Measurements from ENCODE around the gene KLK11. TPM values are rescaled to one million over a fixed set of nuclear protein-coding genes. Genes with fewer than 3 reads are reported as not detected.

The KLK11 gene
- polyA plus RNA-seq, 5 donors: 2.1 to 5.0 (median 3.6) TPM

DNA sequence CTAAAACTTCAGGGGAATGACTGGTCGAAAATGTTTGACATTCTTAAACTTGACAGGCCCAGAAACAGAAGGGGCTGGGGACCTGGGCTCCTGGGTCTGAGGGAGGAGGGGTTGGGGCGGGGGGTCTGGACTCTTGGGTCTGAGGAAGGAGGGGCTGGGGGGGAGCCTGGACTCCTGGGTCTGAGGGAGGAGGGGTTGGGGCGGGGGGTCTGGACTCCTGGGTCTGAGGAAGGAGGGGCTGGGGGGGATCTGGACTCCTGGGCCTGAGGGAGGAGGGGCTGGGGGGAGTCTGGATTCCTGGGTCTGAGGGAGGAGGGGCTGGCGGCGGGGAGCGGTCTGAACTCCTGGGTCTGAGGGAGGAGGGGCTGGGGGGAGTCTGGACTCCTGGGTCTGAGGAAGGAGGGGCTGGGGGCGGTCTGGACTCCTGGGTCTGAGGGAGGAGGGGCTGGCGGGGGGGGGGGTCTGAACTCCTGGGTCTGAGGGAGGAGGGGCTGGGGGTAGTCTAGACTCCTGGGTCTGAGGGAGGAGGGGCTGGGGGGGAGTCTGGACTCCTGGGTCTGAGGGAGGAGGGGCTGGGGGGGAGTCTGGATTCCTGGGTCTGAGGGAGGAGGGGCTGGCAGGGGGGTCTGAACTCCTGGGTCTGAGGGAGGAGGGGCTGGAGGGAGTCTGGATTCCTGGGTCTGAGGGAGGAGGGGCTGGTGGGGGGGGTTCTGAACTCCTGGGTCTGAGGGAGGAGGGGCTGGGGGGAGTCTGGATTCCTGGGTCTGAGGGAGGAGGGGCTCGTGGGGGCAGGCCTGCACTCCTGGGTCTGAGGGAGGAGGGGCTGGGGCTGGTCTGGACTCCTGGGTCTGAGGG, 51.5 kb downstream of the KLK11 start:
- no peak for DNase-seq

DNA sequence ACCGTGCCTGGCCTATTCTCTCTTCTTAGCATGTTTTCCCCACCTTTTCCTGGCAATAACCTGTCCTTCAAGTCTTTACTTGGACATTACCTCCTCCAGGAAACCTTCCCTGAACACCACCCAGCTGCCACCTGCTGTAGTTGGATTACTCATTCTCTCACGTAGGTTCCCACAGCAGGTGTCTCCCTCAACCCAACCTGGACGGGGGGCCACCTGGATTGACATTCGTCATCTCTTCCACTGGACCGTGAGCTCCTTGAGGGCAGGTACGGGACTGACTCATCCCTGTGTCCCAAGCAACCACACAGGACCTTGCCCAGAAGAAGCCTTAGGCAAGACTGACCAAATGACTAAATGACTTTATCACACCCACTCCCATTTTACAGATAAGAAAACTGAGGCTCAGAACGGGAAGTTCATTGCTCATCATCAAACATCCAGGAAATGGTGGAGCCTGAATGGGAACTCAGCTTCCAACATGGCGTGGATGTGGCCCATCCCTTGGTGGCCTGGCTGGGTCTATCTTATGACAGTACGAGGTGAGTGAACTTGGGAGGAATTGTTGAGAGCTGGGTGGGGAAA, 53.5 kb downstream of the KLK11 start:
- DNase-seq: no peak

Other genes with a start within 250 kb of the KLK11 start
- gene ACP4, start 236.2 kb downstream of the KLK11 start, polyA plus RNA-seq (ENCODE audit: insufficient read depth in 1 of 5, insufficient read length in 5 of 5, low replicate concordance in 1 of 5): under 1 TPM in 2 of 5 donors, not detected in 3; 0.18 to 0.19 TPM
- gene KLK1, start 202.8 kb downstream of the KLK11 start, polyA plus RNA-seq (ENCODE audit: insufficient read depth in 1 of 5, insufficient read length in 5 of 5, low replicate concordance in 1 of 5): under 1 TPM; 0.39 to 0.94 (median 0.80) TPM
- gene KLK15, start 193.0 kb downstream of the KLK11 start, polyA plus RNA-seq (ENCODE audit: insufficient read depth in 1 of 5, insufficient read length in 5 of 5, low replicate concordance in 1 of 5): not detected
- not detected for gene KLK3, start 171.7 kb downstream of the KLK11 start, polyA plus RNA-seq (ENCODE audit: insufficient read depth in 1 of 5, insufficient read length in 5 of 5, low replicate concordance in 1 of 5)
- gene KLK2, start 153.2 kb downstream of the KLK11 start, polyA plus RNA-seq (ENCODE audit: insufficient read depth in 1 of 5, insufficient read length in 5 of 5, low replicate concordance in 1 of 5): under 1 TPM in 3 of 5 donors, not detected in 2; 0.16 to 0.24 (median 0.17) TPM
- not detected for gene KLK4, start 115.2 kb downstream of the KLK11 start, polyA plus RNA-seq (ENCODE audit: insufficient read depth in 1 of 5, insufficient read length in 5 of 5, low replicate concordance in 1 of 5)
- gene KLK5, start 73.6 kb downstream of the KLK11 start, polyA plus RNA-seq (ENCODE audit: insufficient read depth in 1 of 5, insufficient read length in 5 of 5, low replicate concordance in 1 of 5): under 1 TPM; 0.18 to 0.93 (median 0.56) TPM
- under 1 TPM in 4 of 5 donors, not detected in 1; 0.15 to 0.37 (median 0.32) TPM for gene KLK6, start 57.0 kb downstream of the KLK11 start, polyA plus RNA-seq (ENCODE audit: insufficient read depth in 1 of 5, insufficient read length in 5 of 5, low replicate concordance in 1 of 5)
- under 1 TPM in 3 of 5 donors, not detected in 2; 0.12 to 0.31 (median 0.14) TPM for gene KLK7, start 42.7 kb downstream of the KLK11 start, polyA plus RNA-seq (ENCODE audit: insufficient read depth in 1 of 5, insufficient read length in 5 of 5, low replicate concordance in 1 of 5)
- under 1 TPM in 1 of 5 donors, not detected in 4; 0.46 TPM for gene KLK8, start 25.0 kb downstream of the KLK11 start, polyA plus RNA-seq (ENCODE audit: insufficient read depth in 1 of 5, insufficient read length in 5 of 5, low replicate concordance in 1 of 5)
- 1 to 10 TPM in 3 of 5 donors, under 1 TPM in 2; 0.48 to 1.2 (median 1.1) TPM for gene KLK10, start 6.9 kb downstream of the KLK11 start, polyA plus RNA-seq (ENCODE audit: insufficient read depth in 1 of 5, insufficient read length in 5 of 5, low replicate concordance in 1 of 5)
- gene KLK12, start 8.4 kb upstream of the KLK11 start, polyA plus RNA-seq (ENCODE audit: insufficient read depth in 1 of 5, insufficient read length in 5 of 5, low replicate concordance in 1 of 5): under 1 TPM; 0.39 to 0.76 (median 0.59) TPM
- gene KLK13, start 38.5 kb upstream of the KLK11 start, polyA plus RNA-seq (ENCODE audit: insufficient read depth in 1 of 5, insufficient read length in 5 of 5, low replicate concordance in 1 of 5): under 1 TPM; 0.30 to 0.76 (median 0.38) TPM
- under 1 TPM in 4 of 5 donors, not detected in 1; 0.13 to 0.31 (median 0.23) TPM for gene KLK14, start 56.3 kb upstream of the KLK11 start, polyA plus RNA-seq (ENCODE audit: insufficient read depth in 1 of 5, insufficient read length in 5 of 5, low replicate concordance in 1 of 5)
- 1 to 10 TPM; 1.7 to 4.4 (median 2.2) TPM for gene CTU1, start 81.8 kb upstream of the KLK11 start, polyA plus RNA-seq (ENCODE audit: insufficient read depth in 1 of 5, insufficient read length in 5 of 5, low replicate concordance in 1 of 5)
- gene SIGLEC9, start 98.3 kb upstream of the KLK11 start, polyA plus RNA-seq (ENCODE audit: insufficient read depth in 1 of 5, insufficient read length in 5 of 5, low replicate concordance in 1 of 5): 1 to 10 TPM in 2 of 5 donors, under 1 TPM in 3; 0.64 to 1.3 (median 0.84) TPM
- under 1 TPM; 0.54 to 0.82 (median 0.66) TPM for gene SIGLEC7, start 115.7 kb upstream of the KLK11 start, polyA plus RNA-seq (ENCODE audit: insufficient read depth in 1 of 5, insufficient read length in 5 of 5, low replicate concordance in 1 of 5)
- gene CD33, start 198.5 kb upstream of the KLK11 start, polyA plus RNA-seq (ENCODE audit: insufficient read depth in 1 of 5, insufficient read length in 5 of 5, low replicate concordance in 1 of 5): 1 to 10 TPM; 2.5 to 4.2 (median 3.5) TPM
- gene SIGLECL1, start 224.5 kb upstream of the KLK11 start, polyA plus RNA-seq (ENCODE audit: insufficient read depth in 1 of 5, insufficient read length in 5 of 5, low replicate concordance in 1 of 5): not detected